ENCODE data around the gene RABGAP1L. TPM values are rescaled to one million over a fixed set of nuclear protein-coding genes. Genes with fewer than 3 reads are reported as not detected.

The RABGAP1L gene
- total and polyA plus RNA-seq, 2 of the 4 experiments (the other 2 are of a cell fraction): 7.9 to 26.7 TPM

DNA sequence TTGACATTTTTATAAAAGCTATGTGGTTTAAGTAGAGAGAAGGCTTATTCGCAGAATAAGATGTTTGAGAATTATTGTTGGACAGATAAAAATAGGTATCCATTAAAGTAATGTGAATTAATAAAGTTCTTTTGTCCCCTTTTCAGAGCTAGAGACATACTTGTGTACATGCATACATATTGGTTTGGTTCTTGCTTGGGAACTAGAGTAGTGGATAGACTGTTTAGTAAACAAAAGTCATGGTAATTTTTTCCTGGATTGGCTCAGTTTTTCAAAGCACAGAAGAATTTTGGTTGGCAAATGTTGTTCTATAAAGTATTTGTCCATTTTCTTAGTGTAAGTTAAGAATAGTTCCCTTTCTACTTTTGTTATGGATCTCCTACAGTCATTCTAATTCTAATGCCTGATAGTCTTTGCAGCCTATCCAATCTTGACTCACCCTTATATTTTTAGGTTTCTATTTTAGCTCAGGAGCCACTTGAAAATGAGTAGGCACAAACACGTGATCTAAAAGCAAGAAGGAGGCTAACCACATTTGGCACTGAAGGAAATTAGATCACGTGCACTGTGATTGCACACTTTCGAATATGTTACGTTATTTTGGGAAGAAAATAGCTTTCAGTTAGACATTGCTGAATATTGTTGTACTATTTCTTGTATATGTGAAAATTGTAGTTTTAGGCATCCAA is 47.0 kb downstream of the RABGAP1L start:
- H3K79me1 ChIP-seq (ENCODE audit: low read depth in 1 of 2, low read length in 2 of 2): peaks cover 3 to 4% of the 10 kb centered on the region in 2 experiments; a peak in 3 of 4 replicates
- no peak overlapping the region for H3K4ac ChIP-seq (ENCODE audit: low read depth, low read length)
- no peak overlapping the region for H2AK5ac ChIP-seq (ENCODE audit: low read depth, low read length)
- no peaks in the 10 kb centered on the region for H3K9me3 ChIP-seq (ENCODE audit: control insufficient read depth, insufficient read depth, low read length)
- TF ChIP-seq FOS (IDR thresholded peaks at IDR 0.05; ENCODE audit: low read depth, low read length): no peak
- no peak for TF ChIP-seq BHLHE40 (IDR thresholded peaks at IDR 0.05; ENCODE audit: low read depth, low read length)
- TF ChIP-seq, protein P1, sequence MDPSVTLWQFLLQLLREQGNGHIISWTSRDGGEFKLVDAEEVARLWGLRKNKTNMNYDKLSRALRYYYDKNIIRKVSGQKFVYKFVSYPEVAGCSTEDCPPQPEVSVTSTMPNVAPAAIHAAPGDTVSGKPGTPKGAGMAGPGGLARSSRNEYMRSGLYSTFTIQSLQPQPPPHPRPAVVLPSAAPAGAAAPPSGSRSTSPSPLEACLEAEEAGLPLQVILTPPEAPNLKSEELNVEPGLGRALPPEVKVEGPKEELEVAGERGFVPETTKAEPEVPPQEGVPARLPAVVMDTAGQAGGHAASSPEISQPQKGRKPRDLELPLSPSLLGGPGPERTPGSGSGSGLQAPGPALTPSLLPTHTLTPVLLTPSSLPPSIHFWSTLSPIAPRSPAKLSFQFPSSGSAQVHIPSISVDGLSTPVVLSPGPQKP (IDR thresholded peaks at IDR 0.05; ENCODE audit: borderline replicate concordance, low read depth, low read length): no peak
- no peaks in the 10 kb centered on the region for H3K27me3 ChIP-seq (ENCODE audit: control insufficient read depth, insufficient read depth, low read length)
- DNase-seq (no peak), ATAC-seq (ENCODE audit: low read depth) (no peak)
- no peak overlapping the region for H2BK120ac ChIP-seq (ENCODE audit: low read depth, low read length)
- no peaks in the 10 kb centered on the region for H4K20me1 ChIP-seq (ENCODE audit: insufficient read depth, low read length)
- no peak overlapping the region for H3K14ac ChIP-seq (replicated peaks; ENCODE audit: low read depth, low read length)
- no peak overlapping the region for H3K4me2 ChIP-seq (ENCODE audit: low read depth, low read length)
- no peak overlapping the region for H3K56ac ChIP-seq (ENCODE audit: extremely low read depth, insufficient read depth, low read length)
- no TSS peak for BruUV-seq (replicated peaks)
- H2BK5ac ChIP-seq (ENCODE audit: low read depth, low read length, poor library complexity, severe bottlenecking): no peak overlapping the region
- dilution Hi-C loops (cut with HindIII; ENCODE audit: low sequenced_read_pairs, unreplicated experiment): no loop called here
- H2BK20ac ChIP-seq (ENCODE audit: low read depth, low read length): no peak overlapping the region
- no peak overlapping the region for H3K4me3 ChIP-seq (ENCODE audit: insufficient read depth, low read depth, low read length)
- no peak overlapping the region for H2BK15ac ChIP-seq (ENCODE audit: low read depth, low read length)
- H3K4me1 ChIP-seq (ENCODE audit: control insufficient read depth, insufficient read depth, low read length): no peaks in the 10 kb centered on the region
- no peak overlapping the region for H2AK9ac ChIP-seq (replicated peaks; ENCODE audit: low read depth, low read length, poor library complexity)
- no peak overlapping the region for H3K23ac ChIP-seq (ENCODE audit: low read depth, low read length)
- H2AFZ ChIP-seq (replicated peaks; ENCODE audit: low read length, poor library complexity): no peak overlapping the region
- H3K36me3 ChIP-seq (ENCODE audit: control insufficient read depth, insufficient read depth, low read length): no peaks in the 10 kb centered on the region
- H3K27ac ChIP-seq (ENCODE audit: insufficient read depth, low read length): no peak overlapping the region
- no peaks in the 10 kb centered on the region for H3K9me1 ChIP-seq (ENCODE audit: insufficient read depth, low read length)
- H4K91ac ChIP-seq (ENCODE audit: insufficient read depth, low read depth, low read length): no peak overlapping the region
- H4K5ac ChIP-seq (ENCODE audit: low read depth, low read length): no peak overlapping the region
- 100% methylated on average over 1 of the region's 5 CpGs; no CpG with 5 or more reads in 1 of the 2 experiments for WGBS, 2 experiments (ENCODE audit: extremely low coverage in 2 of 2, insufficient read length in 1 of 2)
- ChIA-PET POLR2A (ENCODE audit: unreplicated experiment) (no interaction called here), CTCF (interaction anchor here (0.5 to 1.2 kb wide), 3 partner anchors 16 to 1487 kb away, joined by 3 to 4 read pairs (median 4); no protein-coding TSS in a partner anchor)
- H3K18ac ChIP-seq (ENCODE audit: low read depth, low read length): no peak overlapping the region
- intact Hi-C loops (cut with micrococcal nuclease): no loop called here
- H4K8ac ChIP-seq (ENCODE audit: low read depth in 2 of 2, low read length in 2 of 2): no peak overlapping the region
- no peak overlapping the region for H3K9ac ChIP-seq (ENCODE audit: low read depth, low read length)
- in situ Hi-C loops (cut with MboI; ENCODE audit: low sequenced_read_pairs): loop anchor here (25.0 kb wide), 1 partner anchor 1444 kb away; no protein-coding TSS in a partner anchor
